ENCODE measurements around the gene ZCCHC14.

GRCh38 chr16:87527055-87527724, 34.4 kb upstream of the ZCCHC14 start:
- TF ChIP-seq EZH2 (IDR thresholded peaks at IDR 0.05; ENCODE audit: insufficient read depth, poor library complexity, severe bottlenecking) = no peak
- no peak for TF ChIP-seq EZH2phosphoT487 (IDR thresholded peaks at IDR 0.05; ENCODE audit: insufficient read depth, low read depth)
